Measurements from ENCODE around the gene MICU2. TPM values are rescaled to one million over a fixed set of nuclear protein-coding genes. Genes with fewer than 3 reads are reported as not detected.

The MICU2 gene

Small RNA genes lying within 50 kb of the gene (small RNA-seq; reads per million reads assigned to genes)
- gene RNU6-59P (ENCODE audit: low read depth): not detected
